GM08714 (cell line): ENCODE measurements around the gene GIGYF2.

Experiments used
- H3K4me3 ChIP-seq: fragments of 200-500 bp; sonication (Bioruptor generic); 2 replicates; pipeline ENCODE4 v1.5.1; 2014; ENCODE audit warnings: mild to moderate bottlenecking, low read length, inconsistent platforms
- ZNF274 ChIP-seq: IDR thresholded peaks from 2 replicates; pipeline ENCODE4 v1.6.1; 2012; ENCODE audit warnings: mild to moderate bottlenecking, low read depth, low read length

The GIGYF2 gene

DNA sequence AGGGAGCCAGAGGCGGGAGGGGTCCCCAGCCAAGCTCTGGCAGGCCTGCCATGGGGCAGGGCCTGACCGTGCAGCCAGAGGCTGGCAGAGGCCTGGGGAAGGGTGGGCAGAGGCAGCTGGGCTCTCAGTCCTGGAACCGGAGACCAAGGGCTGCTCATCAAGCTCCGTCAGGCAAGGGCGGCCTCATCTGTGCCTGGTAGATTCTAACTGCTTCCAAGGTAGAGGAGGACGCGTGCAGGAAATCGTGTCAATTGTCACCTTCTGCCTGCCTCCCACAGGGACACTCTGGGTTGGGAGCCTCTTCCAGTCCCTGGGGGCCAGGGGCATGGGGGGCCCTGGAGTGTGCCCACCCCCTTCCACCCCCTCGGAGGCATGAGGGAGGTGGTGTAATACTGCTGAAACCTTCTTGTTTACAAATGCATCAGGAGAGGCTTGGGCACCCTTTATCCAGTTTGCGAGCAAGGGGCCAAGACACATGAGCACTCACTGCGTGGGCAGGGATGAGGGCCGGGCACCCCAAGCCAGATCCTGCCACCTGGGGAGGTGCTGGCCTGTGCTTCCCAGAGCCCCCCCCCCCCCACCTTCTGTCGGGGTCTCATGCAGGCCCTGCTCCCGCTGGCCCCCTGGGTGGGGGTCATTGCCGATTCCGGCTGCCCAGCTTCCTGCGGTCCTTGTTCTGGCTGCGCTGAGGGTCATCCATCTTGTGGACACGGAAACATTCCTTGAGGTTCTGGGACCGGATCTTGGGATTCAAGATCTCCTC lies 181.9 kb downstream of the GIGYF2 start:
- TF ChIP-seq ZNF274 = no peak
- H3K4me3 ChIP-seq = no peak overlapping the region

DNA sequence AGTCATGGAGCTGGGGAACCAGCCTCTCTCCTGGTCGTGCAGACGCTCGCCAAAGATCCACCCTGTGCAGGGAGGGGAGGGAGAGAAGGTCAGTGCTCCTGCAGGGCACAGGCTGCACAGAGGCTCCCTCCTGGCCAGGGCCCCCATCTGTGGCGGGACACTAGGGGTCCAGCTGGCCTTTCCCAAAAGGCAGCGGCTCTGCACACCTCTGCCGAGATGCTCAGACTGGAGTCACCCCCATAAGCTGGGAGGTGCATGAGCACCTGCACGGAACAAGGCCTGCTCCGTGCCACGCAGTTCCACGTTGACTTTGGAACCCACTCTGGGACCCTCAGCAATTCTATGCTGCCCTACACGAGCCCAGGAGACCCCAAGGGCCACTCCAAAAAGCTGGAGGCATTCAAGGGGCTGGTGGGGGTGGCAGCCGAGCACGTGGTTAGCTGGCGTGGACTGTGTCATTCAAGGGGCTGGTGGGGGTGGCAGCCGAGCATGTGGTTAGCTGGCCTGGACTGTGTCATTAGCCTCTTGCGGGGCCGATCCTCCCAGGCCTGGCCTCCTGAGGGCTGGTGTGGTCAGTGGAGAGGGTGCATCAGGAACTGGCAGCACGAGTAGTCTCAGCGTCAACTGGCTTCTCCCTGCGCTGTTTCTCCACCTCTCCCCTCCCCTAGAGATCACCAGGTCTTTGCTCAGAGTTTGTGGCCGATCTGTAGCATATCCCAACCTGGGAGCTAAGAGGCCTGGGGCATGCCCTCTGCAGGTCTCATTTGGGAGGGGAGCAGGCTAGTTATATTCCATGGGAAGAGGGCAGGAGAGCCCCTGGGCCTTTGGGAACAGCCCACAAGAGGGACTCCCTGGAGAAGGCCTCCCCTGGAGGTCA lies 182.7 kb downstream of the GIGYF2 start:
- TF ChIP-seq ZNF274 = no peak

DNA sequence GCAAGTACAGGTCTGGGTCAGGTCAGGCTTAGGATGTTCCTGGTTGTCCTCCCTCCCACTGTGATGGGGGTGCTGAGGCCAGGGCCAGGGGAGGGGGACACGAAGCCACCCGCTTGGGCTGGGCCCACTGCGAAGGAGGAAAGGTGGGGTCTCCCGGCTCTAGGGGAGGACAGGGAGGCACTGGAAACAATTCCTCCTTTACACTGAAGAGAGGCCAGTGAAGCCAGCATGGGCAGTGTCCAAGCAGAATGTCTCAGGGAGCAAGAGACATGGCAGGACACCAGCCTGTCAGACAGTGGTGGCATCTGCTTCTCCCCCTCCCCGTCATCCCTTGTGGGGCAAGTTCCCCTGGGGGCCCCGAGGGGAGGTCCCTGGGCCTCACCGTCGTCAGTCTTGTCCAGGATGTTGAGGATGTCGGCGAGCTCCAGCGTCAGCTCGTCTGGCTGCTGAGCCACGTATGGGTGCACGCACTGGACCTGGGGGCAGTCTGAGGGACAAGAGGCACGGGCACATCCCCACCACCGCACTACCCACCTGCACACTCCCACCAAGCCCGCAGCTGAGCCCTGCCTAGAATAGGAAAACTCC lies 183.7 kb downstream of the GIGYF2 start:
- no peak overlapping the region for H3K4me3 ChIP-seq
- TF ChIP-seq ZNF274 = no peak

More for the DNA sequence above, 182.7 kb downstream of the GIGYF2 start:
- H3K4me3 ChIP-seq = no peak overlapping the region

DNA sequence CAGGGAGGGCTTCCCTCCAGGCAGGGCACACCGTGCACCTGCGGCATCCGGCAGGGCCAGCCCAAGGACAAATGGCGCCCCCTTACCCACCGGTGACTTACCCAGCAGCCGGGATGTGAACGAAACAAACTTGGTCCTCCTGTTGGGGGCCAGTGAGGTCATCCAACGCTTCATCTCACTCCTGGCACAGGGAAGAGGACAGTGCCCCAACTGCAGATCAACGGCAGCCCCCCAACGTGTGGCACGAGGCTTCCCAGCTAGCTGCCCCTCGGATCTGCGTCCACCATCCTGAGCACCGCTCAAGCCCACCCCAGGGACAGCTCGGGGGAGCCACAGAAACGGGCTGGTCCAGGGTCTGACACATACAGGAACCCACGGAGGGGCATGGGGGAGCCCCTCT lies 185.0 kb downstream of the GIGYF2 start:
- TF ChIP-seq ZNF274 = no peak
- no peak overlapping the region for H3K4me3 ChIP-seq

DNA sequence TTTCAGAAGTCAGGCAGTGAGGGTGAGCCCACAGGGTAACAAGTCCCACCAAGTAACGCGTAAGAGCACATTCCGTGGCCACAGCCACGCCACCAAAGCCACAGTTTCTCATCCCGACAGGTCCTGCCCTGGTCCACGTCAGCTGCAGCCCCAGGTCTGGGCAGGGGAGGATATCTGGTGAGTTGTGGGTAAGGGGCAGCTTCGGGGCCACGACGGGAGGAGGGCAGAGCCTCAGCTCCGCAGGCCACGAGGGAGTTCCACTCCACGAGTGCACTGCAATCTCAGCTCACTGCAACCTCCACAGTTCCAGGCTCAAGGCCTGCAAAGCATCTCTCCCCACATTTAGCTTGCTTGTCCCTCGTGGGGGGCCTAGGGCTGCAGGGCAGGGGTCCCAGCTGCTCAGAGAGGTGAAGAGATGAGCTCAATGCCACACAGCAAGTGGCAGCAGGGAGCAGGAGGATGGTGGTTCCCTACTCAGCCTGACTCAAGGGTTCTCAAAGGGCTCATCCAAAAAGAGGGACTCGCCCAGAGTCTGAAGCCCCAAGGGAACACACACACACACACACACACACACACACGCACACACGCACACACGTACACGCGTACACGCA lies 185.5 kb downstream of the GIGYF2 start:
- TF ChIP-seq ZNF274 = no peak
- no peak overlapping the region for H3K4me3 ChIP-seq

DNA sequence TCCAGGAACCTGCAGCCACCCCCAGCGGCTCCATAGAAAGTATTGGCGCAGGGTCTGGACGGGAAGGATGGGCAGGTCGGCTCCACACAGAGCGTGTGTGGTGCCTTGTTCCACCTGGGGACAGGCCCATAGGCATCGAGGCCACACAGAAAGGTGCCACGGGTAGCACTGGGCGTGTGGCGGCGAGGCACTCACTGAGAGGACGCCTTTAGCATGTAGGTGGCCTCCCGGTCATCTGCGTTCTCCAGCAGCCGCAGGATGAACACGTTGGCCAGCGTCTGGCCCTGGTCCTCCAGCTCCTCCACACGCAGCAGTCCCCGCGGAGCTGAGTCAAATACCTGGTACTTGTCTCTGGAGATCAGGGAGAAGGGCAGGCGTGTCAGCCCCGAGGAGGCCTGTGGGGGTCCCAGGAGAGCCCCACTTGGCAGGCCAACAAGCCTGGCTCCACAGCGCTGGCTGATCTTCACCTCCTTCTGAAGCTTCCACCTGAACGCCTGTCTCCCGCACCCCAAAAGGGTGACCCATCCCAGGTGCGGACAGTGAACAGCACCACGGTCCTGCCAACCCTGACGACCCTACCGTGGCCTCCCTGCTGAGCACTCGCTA lies 186.1 kb downstream of the GIGYF2 start:
- no peak overlapping the region for H3K4me3 ChIP-seq
- TF ChIP-seq ZNF274 = no peak

DNA sequence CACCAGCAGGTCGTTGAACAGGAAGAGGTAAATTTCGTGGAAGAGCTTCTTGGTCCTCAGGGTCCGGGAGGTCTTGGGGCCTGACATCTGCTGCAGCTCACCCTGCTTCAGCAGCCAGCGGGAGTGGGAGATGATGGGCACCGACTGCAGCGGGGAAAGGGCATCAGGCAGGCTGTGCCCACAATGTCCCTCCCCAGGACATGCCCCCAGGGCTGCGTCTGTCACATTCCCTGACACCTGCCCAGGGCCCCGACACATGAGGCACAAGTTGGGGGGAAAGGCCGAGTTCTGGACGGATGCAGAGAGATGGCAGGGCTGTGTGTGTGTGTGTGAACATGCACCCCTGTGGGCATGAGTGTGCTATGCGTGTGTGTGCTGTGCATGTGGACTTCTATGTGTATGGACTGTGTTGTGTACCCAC lies 186.9 kb downstream of the GIGYF2 start:
- no peak overlapping the region for H3K4me3 ChIP-seq
- TF ChIP-seq ZNF274 = no peak

DNA sequence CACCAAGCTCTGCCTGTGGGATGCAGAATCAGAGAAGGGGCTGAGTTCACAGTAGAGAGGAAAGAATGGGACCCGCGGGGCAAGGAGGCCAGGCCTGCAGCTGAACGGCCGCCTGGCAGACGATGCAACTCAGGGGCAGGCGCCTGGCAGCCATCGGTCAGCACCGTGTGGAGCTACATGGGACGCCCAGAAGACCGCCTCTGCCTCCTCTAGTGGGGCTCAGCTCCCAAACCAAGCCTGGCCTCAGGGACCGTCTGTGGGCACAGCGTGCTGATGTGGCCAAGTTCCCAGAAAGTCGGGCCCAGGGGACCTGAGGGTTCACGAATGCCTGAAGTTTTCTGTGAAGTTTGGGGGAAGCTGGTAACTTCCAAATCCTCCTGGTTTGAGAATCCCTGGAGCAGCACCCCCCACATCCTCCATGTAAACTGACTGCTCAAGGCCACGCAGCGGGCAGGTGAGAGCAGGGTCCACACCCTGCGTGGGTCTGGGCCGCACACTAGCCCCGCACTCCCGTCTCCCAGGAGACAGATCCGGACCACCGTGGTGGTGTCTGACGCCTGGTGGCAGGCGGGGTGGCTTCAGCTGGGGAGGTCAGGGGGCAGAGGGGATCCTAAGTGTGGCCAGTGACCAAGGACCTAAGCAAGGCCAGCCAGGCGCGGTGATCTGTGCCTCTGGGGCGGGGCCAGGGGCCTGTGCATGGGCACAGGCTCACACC lies 187.6 kb downstream of the GIGYF2 start:
- no peak overlapping the region for H3K4me3 ChIP-seq
- no peak for TF ChIP-seq ZNF274

DNA sequence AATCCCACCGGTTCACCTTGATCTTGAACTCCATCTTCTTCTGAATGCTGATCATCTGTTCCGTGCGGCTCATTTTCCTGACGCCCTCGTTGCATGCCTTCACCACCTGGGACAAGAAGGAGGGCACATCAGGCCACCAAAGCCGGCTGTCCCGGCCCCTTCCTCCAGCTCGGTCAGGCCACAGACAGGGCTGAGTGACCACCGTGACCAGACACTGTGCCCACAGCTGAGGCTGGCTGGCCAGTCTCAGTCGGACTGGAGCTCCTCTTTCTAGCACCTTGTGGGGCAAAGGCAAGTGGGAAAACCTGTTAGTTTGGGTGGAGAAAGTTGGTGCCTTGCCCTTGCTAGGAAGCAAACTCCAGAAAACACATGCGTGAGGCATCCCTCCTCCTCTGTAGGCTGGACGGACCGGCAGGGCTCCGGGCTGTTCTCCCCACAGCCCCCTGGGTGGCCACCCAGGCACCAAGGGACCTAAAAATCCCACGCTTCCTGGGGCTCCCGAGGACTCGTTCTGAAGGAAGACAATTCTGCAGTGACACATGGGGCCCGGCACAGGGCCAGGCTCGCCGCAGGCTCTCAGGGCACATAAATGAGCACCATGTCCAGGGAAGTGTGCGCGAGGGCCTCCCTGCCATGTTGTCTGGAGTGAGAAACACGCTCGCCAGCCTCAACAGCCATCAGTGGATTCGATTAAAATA lies 188.3 kb downstream of the GIGYF2 start:
- no peak for TF ChIP-seq ZNF274
- H3K4me3 ChIP-seq = no peak overlapping the region

DNA sequence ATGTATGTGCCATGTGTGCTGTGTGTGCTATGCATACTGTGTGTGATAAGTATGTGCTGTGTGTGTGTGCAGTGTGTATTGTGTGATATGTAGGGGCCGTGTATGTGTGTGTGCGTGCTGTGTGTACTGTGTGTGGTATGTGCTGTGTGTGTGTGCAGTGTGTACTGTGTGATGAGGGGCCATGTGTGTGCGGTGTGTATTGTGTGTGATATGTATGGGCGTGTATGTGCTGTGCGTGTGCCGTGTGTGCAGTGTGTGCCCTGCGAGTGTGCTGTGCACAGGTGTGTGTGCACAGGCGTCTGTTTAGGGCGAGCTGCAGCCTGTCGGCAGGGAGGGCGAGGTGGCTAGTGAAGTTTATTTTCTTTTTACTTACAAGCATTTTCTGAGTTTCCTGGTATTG lies 189.0 kb downstream of the GIGYF2 start:
- H3K4me3 ChIP-seq = no peak overlapping the region
- TF ChIP-seq ZNF274 = no peak

DNA sequence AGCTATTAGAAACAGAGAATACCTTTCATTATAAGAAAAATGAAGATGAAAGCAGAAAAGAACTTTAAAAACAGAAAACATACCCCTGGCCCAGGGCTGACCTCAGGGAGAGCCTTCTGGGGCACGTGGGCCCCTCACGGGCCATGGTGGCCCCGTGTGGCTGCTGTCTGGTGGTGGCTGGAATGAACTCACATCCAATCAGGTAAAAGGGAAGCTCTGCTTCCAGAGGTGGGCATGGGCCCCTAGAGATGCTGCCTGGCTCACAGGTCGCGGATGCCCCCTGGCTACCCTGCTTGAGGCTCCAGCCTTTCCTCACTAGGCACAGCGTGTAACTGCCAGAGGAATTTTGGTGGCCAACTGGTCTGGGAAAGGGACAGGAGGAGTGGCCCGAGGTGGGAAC lies 189.5 kb downstream of the GIGYF2 start:
- no peak overlapping the region for H3K4me3 ChIP-seq
- no peak for TF ChIP-seq ZNF274

DNA sequence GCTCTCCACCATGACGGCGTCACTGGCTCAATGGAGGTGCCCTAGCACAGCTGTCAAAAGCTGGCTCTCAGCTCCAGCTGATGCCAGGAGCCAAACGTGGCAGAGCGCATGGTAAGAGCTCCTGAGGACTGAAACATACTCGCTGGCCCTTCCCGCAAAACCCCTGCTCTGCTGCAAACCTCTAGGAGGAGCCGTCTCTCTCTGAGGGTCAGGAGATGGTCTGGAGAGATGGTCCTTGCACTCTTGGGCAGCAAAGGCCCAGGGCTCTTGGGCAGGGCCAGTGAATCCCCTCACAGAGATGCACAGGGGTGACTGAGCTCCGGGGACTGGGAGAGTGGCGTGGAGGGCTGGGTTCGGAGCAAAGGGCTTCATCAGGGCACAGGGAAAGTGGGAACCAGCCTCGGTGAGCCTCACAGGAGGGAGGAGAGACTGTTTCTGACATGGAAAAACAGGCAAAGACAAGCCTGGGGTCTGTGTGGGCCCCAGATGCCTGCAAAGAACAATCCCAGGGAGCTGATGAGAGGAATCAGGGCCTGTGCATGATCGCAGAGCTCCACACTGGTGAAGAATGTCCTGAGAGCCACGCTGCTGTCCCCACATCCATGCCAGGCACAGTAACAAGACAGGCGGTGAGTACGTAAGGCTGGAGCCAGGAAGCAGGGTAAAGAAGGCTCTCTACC lies 190.2 kb downstream of the GIGYF2 start:
- no peak overlapping the region for H3K4me3 ChIP-seq
- TF ChIP-seq ZNF274 = no peak
